Measurements from ENCODE around the gene RILPL2. TPM values are rescaled to one million over a fixed set of nuclear protein-coding genes. Genes with fewer than 3 reads are reported as not detected.

Gene RILPL2
- total and polyA plus RNA-seq, 9 of the 15 experiments (the other 6 are each of a cell fraction or from before 2014, with no cell fraction given) = 0.61 to 5.8 (median 4.3) TPM

GRCh38 chr12:123457980-123458779 is 21.7 kb upstream of the RILPL2 start, which contains the start of gene SNRNP35 (continued):
- peak; percentile 37 for TF ChIP-seq ARID1B (IDR thresholded peaks at IDR 0.05)
- TF ChIP-seq ZNF766 (CRISPR knock-in tag; conservative IDR thresholded peaks at IDR 0.05) = peak; percentile 86
- TF ChIP-seq ARID4B (CRISPR knock-in tag; IDR thresholded peaks at IDR 0.05) = peak; percentile 92
- peak; percentile 78 for TF ChIP-seq MAX (CRISPR knock-in tag; IDR thresholded peaks at IDR 0.05)
- no peak for TF ChIP-seq COPS2 (conservative IDR thresholded peaks at IDR 0.05)
- TF ChIP-seq ETS1 (conservative IDR thresholded peaks at IDR 0.05; ENCODE audit: control insufficient read depth, low read depth, low read length) = peak; percentile 42; the same call in 1 of the 2 replicates
- no peak for TF ChIP-seq ZNF512 (tag; IDR thresholded peaks at IDR 0.05)
- TF ChIP-seq MTF1 (CRISPR knock-in tag; IDR thresholded peaks at IDR 0.05; ENCODE audit: borderline replicate concordance) = no peak
- TF ChIP-seq NR0B1 (IDR thresholded peaks at IDR 0.05; ENCODE audit: partially characterized antibody) = no peak
- TF ChIP-seq GTF2E2 (tag; IDR thresholded peaks at IDR 0.05) = peak; percentile 93
- peak in 1 of 2 experiments; percentile 89; a peak in 1 of 4 replicates for TF ChIP-seq UBTF (IDR thresholded peaks at IDR 0.05; ENCODE audit: borderline replicate concordance in 1 of 2, low read depth in 2 of 2, low read length in 2 of 2)
- TF ChIP-seq ADNP (tag; IDR thresholded peaks at IDR 0.05) = peak; percentile 55; the same call in 1 of the 2 replicates
- peak; percentile 90 for TF ChIP-seq ZNF511 (CRISPR knock-in tag; IDR thresholded peaks at IDR 0.05)

Data from K562 (cell line).